SU-DHL-6 (cell line): ENCODE data around the gene RFPL4AL1.

Source experiments
- H2AFZ ChIP-seq: fragments of 200-600 bp; sonication (generic); 2 replicates; pipeline ENCODE4 v1.6.1; 2014; ENCODE audit warnings: low read depth, mild to moderate bottlenecking, moderate library complexity, mixed read lengths, antibody characterized with exemption, low read length; ENCODE audit not compliant: severe bottlenecking
- H3F3A ChIP-seq: fragments of 200-600 bp; shearing (Covaris generic); 2 replicates; pipeline ENCODE4 v1.6.0; 2016; ENCODE audit warnings: antibody characterized with exemption, mild to moderate bottlenecking; ENCODE audit not compliant: insufficient read depth
- H3K27ac ChIP-seq: fragments of 200-600 bp; sonication (generic); 2 replicates; pipeline ENCODE4 v1.5.1; 2016; ENCODE audit warnings: low read depth, mild to moderate bottlenecking, low read length, moderate library complexity, mixed read lengths
- H3K27me3 ChIP-seq: fragments of 200-600 bp; sonication (generic), shearing (Covaris generic); 2 replicates; pipeline ENCODE4 v1.6.0; 2014; ENCODE audit warnings: mild to moderate bottlenecking, low read length
- H3K36me3 ChIP-seq: fragments of 200-600 bp; sonication (generic); 2 replicates; pipeline ENCODE4 v1.6.1; 2014; ENCODE audit warnings: mild to moderate bottlenecking, low read length, mixed read lengths
- H3K4me2 ChIP-seq: fragments of 300-600, 200-600 bp; shearing (Covaris generic), sonication (generic); 2 replicates; pipeline ENCODE4 v1.6.0; 2014; ENCODE audit warnings: low read length, low read depth, mild to moderate bottlenecking; ENCODE audit not compliant: poor library complexity, severe bottlenecking
- H3K4me3 ChIP-seq: fragments of 200-600 bp; sonication (generic); 2 replicates; pipeline ENCODE4 v1.5.1; 2014; ENCODE audit warnings: antibody characterized with exemption, low read length, mild to moderate bottlenecking, mixed read lengths; ENCODE audit not compliant: insufficient read depth, poor library complexity, severe bottlenecking
- H3K79me2 ChIP-seq: fragments of 200-600 bp; sonication (generic); 2 replicates; pipeline ENCODE4 v1.6.1; 2014; ENCODE audit warnings: mild to moderate bottlenecking, low read length, moderate library complexity; ENCODE audit not compliant: insufficient read depth
- H3K9ac ChIP-seq: fragments of 200-600 bp; sonication (generic); 2 replicates; pipeline ENCODE4 v1.7.0; 2014; ENCODE audit warnings: mild to moderate bottlenecking, low read length
- H3K9me2 ChIP-seq: fragments of 200-600 bp; sonication (generic); replicated peaks from 2 replicates; pipeline ENCODE4 v1.6.1; 2014; ENCODE audit warnings: low read length; ENCODE audit not compliant: insufficient read depth
- H3K9me3 ChIP-seq: fragments of 200-600 bp; sonication (generic); 2 replicates; pipeline ENCODE4 v1.6.1; 2014; ENCODE audit warnings: low read length, mixed read lengths; ENCODE audit not compliant: insufficient read depth
- H4K20me1 ChIP-seq: fragments of 200-600 bp; sonication (generic); 2 replicates; pipeline ENCODE4 v1.6.1; 2014; ENCODE audit warnings: low read depth, mild to moderate bottlenecking, antibody characterized with exemption, low read length, moderate library complexity, mixed read lengths
- CTCF ChIP-seq: fragments of 200-600 bp; sonication (generic); IDR thresholded peaks from one replicate; pipeline ENCODE4 v1.5.1; 2017; ENCODE audit warnings: antibody characterized with exemption, mild to moderate bottlenecking, low read length, moderate library complexity; ENCODE audit not compliant: insufficient read depth, poor library complexity, severe bottlenecking
- EZH2phosphoT487 ChIP-seq: fragments of 200-600 bp; sonication (generic), shearing (Covaris generic); conservative IDR thresholded peaks from 2 replicates; pipeline ENCODE4 v1.6.1; 2018; ENCODE audit warnings: mild to moderate bottlenecking, antibody characterized with exemption, low read length, moderate library complexity, mixed read lengths

Gene RFPL4AL1

GRCh38 chr19:55781112-55781511 lies 12.2 kb downstream of the RFPL4AL1 start:
- no peaks in the 10 kb centered on the region for H3K9me3 ChIP-seq
- no peak overlapping the region for H3K4me3 ChIP-seq
- no peak for TF ChIP-seq CTCF
- no peak for TF ChIP-seq EZH2phosphoT487
- no peak overlapping the region for H2AFZ ChIP-seq
- H3K4me2 ChIP-seq, result no peak overlapping the region
- H3K27ac ChIP-seq, result no peak overlapping the region
- H3K27me3 ChIP-seq, result no peaks in the 10 kb centered on the region
- H3K79me2 ChIP-seq, result no peaks in the 10 kb centered on the region
- H3F3A ChIP-seq, result peaks cover 12% of the 10 kb centered on the region; the same call in 1 of the 2 replicates
- no peaks in the 10 kb centered on the region for H3K9me2 ChIP-seq
- H3K36me3 ChIP-seq, result no peaks in the 10 kb centered on the region
- no peaks in the 10 kb centered on the region for H4K20me1 ChIP-seq
- no peak overlapping the region for H3K9ac ChIP-seq

- no peaks in the 10 kb centered on the region for H3K9me3 ChIP-seq
- no peak overlapping the region for H3K4me2 ChIP-seq
- peaks cover 13% of the 10 kb centered on the region for H3K79me2 ChIP-seq
- H3K27ac ChIP-seq, result no peak overlapping the region
- TF ChIP-seq EZH2phosphoT487 (no peak), CTCF (no peak)
- H2AFZ ChIP-seq, result no peak overlapping the region
- no peaks in the 10 kb centered on the region for H3K9me2 ChIP-seq
- H3F3A ChIP-seq, result peaks cover 5% of the 10 kb centered on the region; the same call in 1 of the 2 replicates
- no peaks in the 10 kb centered on the region for H4K20me1 ChIP-seq
- no peaks in the 10 kb centered on the region for H3K27me3 ChIP-seq
- no peak overlapping the region for H3K9ac ChIP-seq
- H3K36me3 ChIP-seq, result peaks cover 50% of the 10 kb centered on the region
- no peak overlapping the region for H3K4me3 ChIP-seq
These were observed 26.1 kb downstream of the RFPL4AL1 start for GRCh38 chr19:55795021-55795420.

GRCh38 chr19:55801416-55801815 lies 32.5 kb downstream of the RFPL4AL1 start:
- Histone ChIP-seq H4K20me1 (no peaks in the 10 kb centered on the region), H3K9me3 (no peaks in the 10 kb centered on the region), H3K9ac (peak overlapping the region; percentile 7; the same call in 1 of the 2 replicates), H2AFZ (no peak overlapping the region), H3K4me3 (no peak overlapping the region), H3K9me2 (no peaks in the 10 kb centered on the region), H3K27ac (peak overlapping the region; percentile 51), H3K36me3 (peaks cover 32% of the 10 kb centered on the region), H3F3A (no peaks in the 10 kb centered on the region), H3K27me3 (no peaks in the 10 kb centered on the region), H3K4me2 (peak overlapping the region; percentile 32), H3K79me2 (peaks cover 75% of the 10 kb centered on the region)
- no peak for TF ChIP-seq EZH2phosphoT487
- TF ChIP-seq CTCF, result no peak
